Measurements from ENCODE around the gene CHAT.

DNA sequence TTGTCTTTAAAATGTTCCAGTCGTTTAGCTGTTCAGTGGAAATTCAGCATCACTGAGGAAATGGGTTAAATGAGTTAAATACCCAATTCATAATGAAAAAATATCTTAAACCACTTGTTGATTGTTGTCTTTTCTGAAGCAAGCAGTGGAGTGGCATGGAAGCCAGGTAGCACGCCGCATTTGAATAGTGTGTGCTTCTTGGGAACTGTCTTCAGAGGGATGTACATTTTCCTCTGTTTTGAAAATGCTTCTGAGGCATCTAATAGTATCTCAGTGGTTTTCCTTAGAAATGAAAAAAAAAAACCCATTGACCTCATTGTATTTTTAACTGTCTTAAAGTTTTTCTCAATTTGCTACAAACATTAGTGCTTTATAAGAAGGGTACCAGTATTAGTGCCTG lies 93.7 kb downstream of the CHAT start:
- TF ChIP-seq, protein P1, sequence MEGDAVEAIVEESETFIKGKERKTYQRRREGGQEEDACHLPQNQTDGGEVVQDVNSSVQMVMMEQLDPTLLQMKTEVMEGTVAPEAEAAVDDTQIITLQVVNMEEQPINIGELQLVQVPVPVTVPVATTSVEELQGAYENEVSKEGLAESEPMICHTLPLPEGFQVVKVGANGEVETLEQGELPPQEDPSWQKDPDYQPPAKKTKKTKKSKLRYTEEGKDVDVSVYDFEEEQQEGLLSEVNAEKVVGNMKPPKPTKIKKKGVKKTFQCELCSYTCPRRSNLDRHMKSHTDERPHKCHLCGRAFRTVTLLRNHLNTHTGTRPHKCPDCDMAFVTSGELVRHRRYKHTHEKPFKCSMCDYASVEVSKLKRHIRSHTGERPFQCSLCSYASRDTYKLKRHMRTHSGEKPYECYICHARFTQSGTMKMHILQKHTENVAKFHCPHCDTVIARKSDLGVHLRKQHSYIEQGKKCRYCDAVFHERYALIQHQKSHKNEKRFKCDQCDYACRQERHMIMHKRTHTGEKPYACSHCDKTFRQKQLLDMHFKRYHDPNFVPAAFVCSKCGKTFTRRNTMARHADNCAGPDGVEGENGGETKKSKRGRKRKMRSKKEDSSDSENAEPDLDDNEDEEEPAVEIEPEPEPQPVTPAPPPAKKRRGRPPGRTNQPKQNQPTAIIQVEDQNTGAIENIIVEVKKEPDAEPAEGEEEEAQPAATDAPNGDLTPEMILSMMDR (IDR thresholded peaks at IDR 0.05) = no peak
- TF ChIP-seq POLR2A (IDR thresholded peaks at IDR 0.05) = no peak

Measured in right lobe of liver (tissue), 4 donors.